Fibroblast of pulmonary artery (primary cell): ENCODE data around the gene SLIT1.

ENCODE experiments used
- DNase-seq: peaks from one replicate; pipeline ENCODE4 v3.0.0-alpha.2; 2010; ENCODE audit warnings: low read depth
- H3K4me3 ChIP-seq: replicated peaks from 2 replicates; pipeline ENCODE4 v1.5.1; 2011; ENCODE audit warnings: low read depth, mild to moderate bottlenecking, control low read depth, low read length, moderate library complexity
- CTCF ChIP-seq: IDR thresholded peaks from 2 replicates; pipeline ENCODE4 v1.5.1; 2011; ENCODE audit warnings: mild to moderate bottlenecking, control low read depth, low read length, inconsistent platforms; ENCODE audit errors: missing control alignments

SLIT1 gene

GRCh38 chr10:97228130-97228774 lies 42.5 kb upstream of the SLIT1 start:
- DNase-seq: no peak
- no peak overlapping the region for H3K4me3 ChIP-seq
- no peak for TF ChIP-seq CTCF

GRCh38 chr10:97226398-97226797 lies 40.6 kb upstream of the SLIT1 start:
- no peak for TF ChIP-seq CTCF
- H3K4me3 ChIP-seq: no peak overlapping the region
- no peak for DNase-seq

GRCh38 chr10:97224483-97225435 lies 39.0 kb upstream of the SLIT1 start:
- TF ChIP-seq CTCF: no peak
- no peak overlapping the region for H3K4me3 ChIP-seq
- DNase-seq: peak; percentile 67

GRCh38 chr10:97222326-97222961 lies 36.7 kb upstream of the SLIT1 start:
- H3K4me3 ChIP-seq: no peak overlapping the region
- TF ChIP-seq CTCF: no peak
- no peak for DNase-seq

- TF ChIP-seq CTCF: no peak
- H3K4me3 ChIP-seq: no peak overlapping the region
- DNase-seq: no peak
Observed at GRCh38 chr10:97220355-97220754, 34.6 kb upstream of the SLIT1 start.

GRCh38 chr10:97217299-97217698 lies 31.5 kb upstream of the SLIT1 start:
- DNase-seq: no peak
- H3K4me3 ChIP-seq: no peak overlapping the region
- no peak for TF ChIP-seq CTCF
